Stimulated activated CD8-positive, alpha-beta memory T cell treated with anti-CD3 and anti-CD28 coated beads, Interleukin-12 subunit alpha, Interleukin-12 subunit beta, amount 100 ng/mL, for 4 hours (primary cell): ENCODE data around the gene CLDN4.

Source experiments
- DNase-seq: peaks from one replicate; pipeline ENCODE4 v3.0.0-alpha.2; 2020; ENCODE audit warnings: low read depth

The CLDN4 gene

GRCh38 chr7:73876361-73876760, 45.6 kb downstream of the CLDN4 start:
- DNase-seq: no peak

GRCh38 chr7:73876973-73877372, 46.2 kb downstream of the CLDN4 start:
- DNase-seq: no peak

GRCh38 chr7:73879977-73880681, 49.3 kb downstream of the CLDN4 start:
- no peak for DNase-seq

GRCh38 chr7:73880755-73881328, 50.0 kb downstream of the CLDN4 start:
- no peak for DNase-seq

- no peak for DNase-seq
Measured at GRCh38 chr7:73881352-73882046, 50.7 kb downstream of the CLDN4 start.

- DNase-seq: no peak
Measured at GRCh38 chr7:73882047-73882402, 51.2 kb downstream of the CLDN4 start.
